AG04450 (cell line): Measurements from ENCODE around the gene PTPRE. TPM values are rescaled to one million over a fixed set of nuclear protein-coding genes. Genes with fewer than 3 reads are reported as not detected.

Experiments used
- CTCF ChIA-PET: fragments of 300-600, 350-600 bp; formaldehyde crosslinking; extraction: SDS; loops from one replicate; lab custom pipeline; 2022; ENCODE audit warnings: antibody characterized with exemption, inconsistent platforms; lab: Charles Lee
- POLR2A ChIA-PET: fragments of 350-600 bp; formaldehyde crosslinking; extraction: SDS; loops from one replicate; lab custom pipeline; 2021; ENCODE audit warnings: antibody characterized with exemption, inconsistent platforms; lab: Yijun Ruan, JAX
- DNase-seq: peaks from one replicate; pipeline ENCODE4 v3.0.0-alpha.2; 2011; ENCODE audit warnings: low read depth, low spot score
- H3K27ac ChIP-seq: one replicate; pipeline ENCODE4 v1.5.1; 2012; ENCODE audit warnings: low read depth, low read length, control low read depth
- H3K27me3 ChIP-seq: one replicate; pipeline ENCODE4 v1.6.0; 2012; ENCODE audit warnings: low read length; ENCODE audit not compliant: control insufficient read depth, insufficient read depth
- H3K4me3 ChIP-seq: 2 replicates; pipeline ENCODE4 v1.5.1; 2011; ENCODE audit warnings: mild to moderate bottlenecking, low read depth, low read length, control low read depth
- H3K9me3 ChIP-seq: 2 replicates; pipeline ENCODE4 v1.5.1; 2012; ENCODE audit warnings: low read length; ENCODE audit not compliant: control insufficient read depth, insufficient read depth
- CTCF ChIP-seq: IDR thresholded peaks from 2 replicates; pipeline ENCODE4 v1.5.1; 2011; ENCODE audit warnings: low read depth, low read length, control low read depth, inconsistent platforms
- polyA plus RNA-seq: library from polyadenylated mRNA; depleted of rRNA; stranded (reverse); fragments of >200 nt; gene quantifications from 2 replicates; pipeline ENCODE4 v1.2.3, GENCODE V29; 2011

PTPRE gene
- polyA plus RNA-seq, 1 experiment, result 0.38 TPM

GRCh38 chr10:128114901-128115300 lies 208.0 kb downstream of the PTPRE start:
- H3K27ac ChIP-seq, result no peak overlapping the region
- CTCF ChIA-PET, result interaction anchor here (1.1 to 2.7 kb wide), 3 partner anchors 37 to 1995 kb away, joined by 3 to 10 read pairs (median 3); no protein-coding TSS in a partner anchor
- H3K4me3 ChIP-seq, result no peak overlapping the region
- POLR2A ChIA-PET, result no interaction called here
- no peak for TF ChIP-seq CTCF
- H3K9me3 ChIP-seq, result no peaks in the 10 kb centered on the region
- DNase-seq, result no peak
- H3K27me3 ChIP-seq, result no peaks in the 10 kb centered on the region

GRCh38 chr10:128115356-128115755 lies 208.5 kb downstream of the PTPRE start:
- no peak for TF ChIP-seq CTCF

GRCh38 chr10:128116187-128116586 lies 209.3 kb downstream of the PTPRE start:
- POLR2A ChIA-PET, result no interaction called here
- Histone ChIP-seq H3K27me3 (no peaks in the 10 kb centered on the region), H3K9me3 (no peaks in the 10 kb centered on the region), H3K27ac (no peak overlapping the region), H3K4me3 (no peak overlapping the region)
- DNase-seq, result no peak
- CTCF ChIA-PET, result interaction anchor here (0.7 to 2.7 kb wide), 5 partner anchors 20 to 1994 kb away, joined by 3 to 10 read pairs (median 3); no protein-coding TSS in a partner anchor
- no peak for TF ChIP-seq CTCF

More at GRCh38 chr10:128115356-128115755, 208.5 kb downstream of the PTPRE start:
- Histone ChIP-seq H3K4me3 (no peak overlapping the region), H3K27ac (no peak overlapping the region), H3K27me3 (no peaks in the 10 kb centered on the region), H3K9me3 (no peaks in the 10 kb centered on the region)
- DNase-seq, result no peak
- CTCF ChIA-PET, result interaction anchor here (1.4 to 2.7 kb wide), 2 partner anchors 46 to 1994 kb away, joined by 3 to 10 read pairs; no protein-coding TSS in a partner anchor
- POLR2A ChIA-PET, result no interaction called here

- Histone ChIP-seq H3K4me3 (no peak overlapping the region), H3K9me3 (no peaks in the 10 kb centered on the region), H3K27me3 (no peaks in the 10 kb centered on the region), H3K27ac (no peak overlapping the region)
- TF ChIP-seq CTCF, result no peak; the same call in 1 of the 2 replicates
- no peak for DNase-seq
- ChIA-PET CTCF (interaction anchor here (0.8 to 2.7 kb wide), 6 partner anchors 11 to 48 kb away, joined by 3 to 10 read pairs (median 3); no protein-coding TSS in a partner anchor), POLR2A (no interaction called here)
Measured at GRCh38 chr10:128116851-128117615, 210.1 kb downstream of the PTPRE start.
